ELR (cell line): Measurements from ENCODE around the gene NOTCH3.

Experiments
- DNase-seq: peaks from one replicate; pipeline ENCODE4 v3.0.0-alpha.2; 2015; ENCODE audit warnings: low read depth

The NOTCH3 gene

GRCh38 chr19:15195371-15196334, 5.1 kb downstream of the NOTCH3 start:
- peak; percentile 73 for DNase-seq

GRCh38 chr19:15194938-15195337, 5.9 kb downstream of the NOTCH3 start:
- DNase-seq: peak; percentile 50

GRCh38 chr19:15191982-15192381, 8.8 kb downstream of the NOTCH3 start:
- no peak for DNase-seq

- no peak for DNase-seq
Observed at GRCh38 chr19:15191514-15191913, 9.3 kb downstream of the NOTCH3 start.

GRCh38 chr19:15188851-15189250, 11.9 kb downstream of the NOTCH3 start:
- DNase-seq: no peak

GRCh38 chr19:15187026-15188007, 13.5 kb downstream of the NOTCH3 start:
- peak; percentile 30 for DNase-seq

- no peak for DNase-seq
Observed at GRCh38 chr19:15185188-15185587, 15.6 kb downstream of the NOTCH3 start.

- no peak for DNase-seq
Observed at GRCh38 chr19:15184776-15185175, 16.0 kb downstream of the NOTCH3 start.

- no peak for DNase-seq
Observed at GRCh38 chr19:15181394-15181793, 19.4 kb downstream of the NOTCH3 start.

GRCh38 chr19:15180451-15181390, 20.1 kb downstream of the NOTCH3 start:
- DNase-seq: no peak

GRCh38 chr19:15178629-15179308, 22.0 kb downstream of the NOTCH3 start:
- DNase-seq: no peak

- peak; percentile 79 for DNase-seq
Observed at GRCh38 chr19:15177269-15178116, 23.3 kb downstream of the NOTCH3 start.

GRCh38 chr19:15175609-15176008, 25.2 kb downstream of the NOTCH3 start:
- no peak for DNase-seq

- peak; percentile 50 for DNase-seq
Observed at GRCh38 chr19:15173746-15174404, 26.9 kb downstream of the NOTCH3 start.

- no peak for DNase-seq
Observed at GRCh38 chr19:15170345-15170744, 30.4 kb downstream of the NOTCH3 start.

GRCh38 chr19:15169541-15170285, 31.1 kb downstream of the NOTCH3 start:
- DNase-seq: peak; percentile 28

- DNase-seq: no peak
Observed at GRCh38 chr19:15166700-15167099, 34.1 kb downstream of the NOTCH3 start.
